Breast epithelium (tissue), 3 donors: ENCODE data around the gene KRT2.

ENCODE experiments used
- CTCF ChIP-seq, 3 donors: fragments of 450-650 bp; IDR thresholded peaks; one replicate each; pipeline ENCODE4 v1.5.1; 2016 to 2017; ENCODE audit warnings: antibody characterized with exemption in 3 of 3, mild to moderate bottlenecking in 3 of 3, moderate library complexity in 3 of 3
- POLR2A ChIP-seq: fragments of 450-650 bp; IDR thresholded peaks from one replicate; pipeline ENCODE4 v1.6.1; 2016; ENCODE audit warnings: antibody characterized with exemption, mild to moderate bottlenecking, moderate library complexity
- POLR2AphosphoS5 ChIP-seq, 3 donors: sonication (generic); formaldehyde crosslinking; IDR thresholded peaks; one replicate each; pipeline ENCODE4 v1.6.1; 2017; ENCODE audit warnings: antibody characterized with exemption in 3 of 3

- TF ChIP-seq CTCF (IDR thresholded peaks at IDR 0.05) (no peak), POLR2A (no peak), POLR2AphosphoS5 (IDR thresholded peaks at IDR 0.05) (no peak)
These were observed 43.0 kb downstream of the KRT2 start for GRCh38 chr12:52608826-52609630.
